Loucy (cell line): ENCODE results near the gene RPL27A.

Experiments used
- H2AFZ ChIP-seq: fragments of 200-600 bp; sonication (generic); 2 replicates; pipeline ENCODE4 v1.6.0; 2016; ENCODE audit warnings: antibody characterized with exemption, mild to moderate bottlenecking, low read length, moderate library complexity
- H3F3A ChIP-seq: fragments of 200-600 bp; 2 replicates; pipeline ENCODE4 v1.6.0; 2016; ENCODE audit warnings: antibody characterized with exemption, low read depth, mild to moderate bottlenecking
- H3K27me3 ChIP-seq: fragments of 200-600 bp; sonication (generic); 2 replicates; pipeline ENCODE4 v1.6.1; 2014; ENCODE audit warnings: low read length, mild to moderate bottlenecking; ENCODE audit not compliant: insufficient read depth, poor library complexity, severe bottlenecking
- H3K36me3 ChIP-seq: fragments of 200-600 bp; sonication (generic); 2 replicates; pipeline ENCODE4 v1.6.1; 2016; ENCODE audit warnings: low read length; ENCODE audit not compliant: insufficient read depth
- H3K4me1 ChIP-seq: fragments of 200-600 bp; sonication (generic); 2 replicates; pipeline ENCODE4 v1.5.1; 2014; ENCODE audit warnings: low read length, mild to moderate bottlenecking; ENCODE audit not compliant: insufficient read depth, poor library complexity, severe bottlenecking
- H3K4me2 ChIP-seq: fragments of 200-600 bp; sonication (generic); 2 replicates; pipeline ENCODE4 v1.6.0; 2014; ENCODE audit warnings: antibody characterized with exemption, low read length, low read depth, mild to moderate bottlenecking; ENCODE audit not compliant: poor library complexity, severe bottlenecking
- H3K4me3 ChIP-seq: fragments of 200-600 bp; sonication (generic); 2 replicates; pipeline ENCODE4 v1.5.1; 2014; ENCODE audit warnings: low read length, mild to moderate bottlenecking, mixed read lengths; ENCODE audit not compliant: poor library complexity, severe bottlenecking
- H3K79me2 ChIP-seq: fragments of 200-600 bp; sonication (generic); 2 replicates; pipeline ENCODE4 v1.6.1; 2014; ENCODE audit warnings: low read length; ENCODE audit not compliant: insufficient read depth
- H3K9ac ChIP-seq: fragments of 200-600 bp; sonication (generic); 2 replicates; pipeline ENCODE4 v1.6.0; 2014; ENCODE audit warnings: mild to moderate bottlenecking, low read depth, low read length, moderate library complexity; ENCODE audit not compliant: poor library complexity, severe bottlenecking
- H3K9me2 ChIP-seq: fragments of 200-600 bp; sonication (generic); replicated peaks from 2 replicates; pipeline ENCODE4 v1.6.1; 2016; ENCODE audit warnings: low read depth, low read length, mixed read lengths
- H3K9me3 ChIP-seq: fragments of 200-600 bp; sonication (generic); 2 replicates; pipeline ENCODE4 v1.6.1; 2014; ENCODE audit warnings: mild to moderate bottlenecking, antibody characterized with exemption, low read length, low read depth; ENCODE audit not compliant: insufficient read depth
- H4K20me1 ChIP-seq: fragments of 200-600 bp; sonication (generic); 2 replicates; pipeline ENCODE4 v1.6.0; 2014; ENCODE audit warnings: antibody characterized with exemption, low read length, mild to moderate bottlenecking; ENCODE audit not compliant: insufficient read depth, poor library complexity, severe bottlenecking
- CTCF ChIP-seq: fragments of 200-600 bp; sonication (generic); conservative IDR thresholded peaks from 2 replicates; pipeline ENCODE4 v1.5.1; 2014; ENCODE audit warnings: mild to moderate bottlenecking, antibody characterized with exemption, low read length
- EZH2phosphoT487 ChIP-seq: fragments of 200-600 bp; IDR thresholded peaks from 2 replicates; pipeline ENCODE4 v1.6.1; 2018; ENCODE audit warnings: antibody characterized with exemption, mild to moderate bottlenecking, moderate library complexity, borderline replicate concordance

Gene RPL27A

DNA sequence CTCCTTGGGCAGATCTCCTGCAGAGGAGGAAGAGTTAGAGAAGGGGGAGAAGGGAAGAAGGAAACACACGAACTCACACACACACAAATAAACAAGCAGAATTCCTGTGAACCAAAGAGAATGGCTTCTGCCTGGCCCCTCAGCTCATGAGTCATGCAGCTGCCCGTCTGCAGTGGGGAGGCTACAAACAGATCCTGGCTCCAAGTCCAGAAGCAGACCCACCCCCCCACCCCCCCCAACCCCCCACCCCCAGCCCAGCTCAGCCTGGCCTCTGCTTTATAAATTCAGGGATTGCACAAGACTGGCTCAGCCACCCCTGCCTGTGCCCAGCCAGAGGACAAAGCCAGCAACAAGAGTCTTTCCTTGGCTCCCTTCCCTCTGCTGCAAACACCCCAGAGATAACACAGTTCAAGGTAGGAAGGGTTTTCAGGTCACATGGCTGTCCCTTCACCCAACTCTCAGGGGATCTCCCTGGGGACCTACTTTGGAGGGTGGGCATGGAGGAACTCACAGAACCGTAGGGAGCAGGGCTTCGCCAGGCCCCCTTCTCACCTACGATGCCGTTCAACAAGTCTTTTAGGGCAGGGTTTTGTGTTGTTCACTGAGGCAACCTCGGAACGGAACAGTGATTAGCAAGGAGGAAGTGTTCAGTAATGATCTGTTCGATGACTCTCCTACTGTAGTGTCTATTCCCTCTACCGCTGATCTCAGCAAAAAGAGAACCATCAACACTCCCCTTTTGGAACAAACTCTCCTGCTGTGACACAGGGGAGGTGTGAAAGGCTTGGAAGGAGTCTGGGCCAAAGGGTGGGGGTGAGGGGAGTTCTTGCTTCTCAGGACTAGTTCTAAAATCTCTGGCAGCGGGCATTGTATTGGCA is 35.5 kb downstream of the RPL27A start:
- no peak overlapping the region for H3K9ac ChIP-seq

DNA sequence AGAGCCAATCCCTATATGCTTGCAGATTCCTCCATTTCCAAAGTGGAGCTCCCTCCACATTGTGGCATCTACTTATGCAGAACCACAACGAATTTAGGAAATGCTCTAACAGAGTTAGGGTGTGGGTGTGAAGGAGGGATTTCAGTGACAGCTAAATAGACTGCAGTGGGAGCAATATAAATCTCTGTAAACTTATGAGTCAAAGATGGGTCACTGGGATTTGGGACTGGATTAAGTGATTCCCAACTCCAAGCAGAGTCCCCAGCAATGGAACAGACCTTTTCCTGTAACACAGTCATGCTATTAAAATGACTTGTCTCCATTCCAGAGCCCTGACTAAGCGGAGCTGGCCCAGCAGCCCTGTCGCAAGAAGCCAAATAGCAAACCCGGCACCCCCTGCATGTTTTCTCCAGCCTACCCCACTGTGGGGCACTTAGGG is 36.6 kb downstream of the RPL27A start:
- Histone ChIP-seq H3K9ac (no peak overlapping the region), H3K9me2 (no peaks in the 10 kb centered on the region), H3K79me2 (no peaks in the 10 kb centered on the region), H3K4me2 (no peak overlapping the region), H2AFZ (no peak overlapping the region), H4K20me1 (no peaks in the 10 kb centered on the region), H3K4me1 (no peaks in the 10 kb centered on the region), H3K4me3 (no peak overlapping the region), H3F3A (no peaks in the 10 kb centered on the region), H3K36me3 (no peaks in the 10 kb centered on the region), H3K27me3 (no peaks in the 10 kb centered on the region), H3K9me3 (no peaks in the 10 kb centered on the region)
- TF ChIP-seq EZH2phosphoT487 = no peak
- TF ChIP-seq CTCF = no peak

More for the DNA sequence above, 35.5 kb downstream of the RPL27A start:
- no peaks in the 10 kb centered on the region for H3K4me1 ChIP-seq
- peak overlapping the region; percentile 74; the same call in 1 of the 2 replicates for H2AFZ ChIP-seq
- H3K9me2 ChIP-seq = no peaks in the 10 kb centered on the region
- no peaks in the 10 kb centered on the region for H3K36me3 ChIP-seq
- H3K9me3 ChIP-seq = no peaks in the 10 kb centered on the region
- H3F3A ChIP-seq = no peaks in the 10 kb centered on the region
- no peaks in the 10 kb centered on the region for H3K79me2 ChIP-seq
- H3K4me2 ChIP-seq = no peak overlapping the region
- no peaks in the 10 kb centered on the region for H3K27me3 ChIP-seq
- TF ChIP-seq EZH2phosphoT487 (no peak), CTCF (no peak)
- H4K20me1 ChIP-seq = no peaks in the 10 kb centered on the region
- no peak overlapping the region for H3K4me3 ChIP-seq

DNA sequence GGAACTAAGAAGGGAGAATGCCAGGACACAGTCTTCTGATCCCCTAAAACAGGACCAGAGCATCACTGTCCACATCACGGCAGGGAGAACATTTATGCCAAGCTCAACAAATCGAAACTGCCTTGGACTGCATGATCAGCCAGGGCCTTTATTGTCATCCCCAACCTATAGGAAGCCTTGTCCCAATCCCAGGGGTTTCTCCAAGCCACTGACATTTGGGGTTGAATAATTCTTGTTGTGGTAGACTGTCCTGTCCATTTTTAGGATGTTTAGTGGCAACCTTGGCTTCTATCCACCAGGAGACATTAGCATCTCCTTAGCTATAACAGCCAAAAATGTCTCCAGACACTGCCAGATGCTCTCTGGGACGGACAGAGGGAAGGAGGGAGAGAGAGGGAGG is 37.1 kb downstream of the RPL27A start:
- H2AFZ ChIP-seq = no peak overlapping the region
- no peaks in the 10 kb centered on the region for H3K4me1 ChIP-seq
- H3K36me3 ChIP-seq = no peaks in the 10 kb centered on the region
- H3K27me3 ChIP-seq = no peaks in the 10 kb centered on the region
- no peak for TF ChIP-seq EZH2phosphoT487
- no peak for TF ChIP-seq CTCF
- no peaks in the 10 kb centered on the region for H3K9me2 ChIP-seq
- H3K9ac ChIP-seq = no peak overlapping the region
- no peaks in the 10 kb centered on the region for H3K79me2 ChIP-seq
- no peak overlapping the region for H3K4me3 ChIP-seq
- no peaks in the 10 kb centered on the region for H3K9me3 ChIP-seq
- H3F3A ChIP-seq = no peaks in the 10 kb centered on the region
- no peaks in the 10 kb centered on the region for H4K20me1 ChIP-seq
- no peak overlapping the region for H3K4me2 ChIP-seq
